ENCODE results near the gene SPPL2B. TPM values are rescaled to one million over a fixed set of nuclear protein-coding genes. Genes with fewer than 3 reads are reported as not detected.
A peak's percentile ranks its signal among the peaks of the same experiment; 100 is the strongest.
"Not testable (repeated sequence)": the region's sequence is repeated elsewhere in the genome, so short reads cannot be mapped to it uniquely, and the experiment has no call there.

The SPPL2B gene
- total and polyA plus RNA-seq, 7 experiments from 2014 or later: 11.1 to 150 (median 112) TPM

GRCh38 chr19:2395293-2395829 lies 66.9 kb downstream of the SPPL2B start:
- H3K4me3 ChIP-seq (ENCODE audit: low read length); H3K4me1 ChIP-seq (ENCODE audit: control insufficient read depth in 2 of 2, insufficient read depth in 2 of 2, low read length in 2 of 2); H3K27me3 ChIP-seq (ENCODE audit: control insufficient read depth in 2 of 2, insufficient read depth in 2 of 2, low read length in 2 of 2); H3K4me3 Mint-ChIP-seq; CTCF ChIA-PET; ATAC-seq; H3K9me3 ChIP-seq (ENCODE audit: control insufficient read depth in 2 of 3, low read length in 3 of 3); H3K36me3 ChIP-seq (ENCODE audit: control insufficient read depth in 2 of 3, insufficient read depth in 3 of 3, low read length in 3 of 3); H3K9me3 Mint-ChIP-seq; H3K27me3 Mint-ChIP-seq; H3K27ac ChIP-seq (ENCODE audit: low read depth, low read length); H3K36me3 Mint-ChIP-seq; H3K27ac Mint-ChIP-seq; intact Hi-C loops (cut with micrococcal nuclease); DNase-seq: not testable (repeated sequence)
- POLR2A ChIA-PET: interaction anchor here (2.1 to 3.5 kb wide), 2 partner anchors 121 to 226 kb away, joined by 4 to 12 read pairs; no protein-coding TSS in a partner anchor
- peaks cover 3 to 16% (median 4%) of the 10 kb centered on the region in 7 donors for H3K4me1 Mint-ChIP-seq

DNA sequence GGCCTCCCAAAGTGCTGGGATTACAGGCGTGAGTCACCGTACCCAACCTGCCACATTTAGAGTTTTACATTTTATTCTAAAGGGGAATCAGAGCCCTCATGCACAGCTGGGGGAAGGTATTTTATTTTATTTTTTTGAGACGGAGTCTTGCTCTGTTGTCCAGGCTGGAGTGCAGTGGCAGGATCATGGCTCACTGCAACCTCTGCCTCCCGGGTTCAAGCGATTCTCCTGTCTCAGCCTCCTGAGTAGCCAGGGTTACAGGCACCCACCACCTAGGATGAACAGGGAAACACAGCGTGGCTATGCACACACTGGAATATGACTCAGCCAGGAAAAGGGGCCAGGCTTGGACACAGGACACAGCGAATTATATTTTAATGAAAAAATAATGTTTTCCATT lies 68.7 kb downstream of the SPPL2B start:
- DNase-seq; H3K4me3 ChIP-seq (ENCODE audit: low read length); H3K36me3 ChIP-seq (ENCODE audit: control insufficient read depth in 2 of 3, insufficient read depth in 3 of 3, low read length in 3 of 3); ATAC-seq; H3K4me1 ChIP-seq (ENCODE audit: control insufficient read depth in 2 of 2, insufficient read depth in 2 of 2, low read length in 2 of 2); POLR2A ChIA-PET; H3K4me3 Mint-ChIP-seq; H3K36me3 Mint-ChIP-seq; H3K27me3 ChIP-seq (ENCODE audit: control insufficient read depth in 2 of 2, insufficient read depth in 2 of 2, low read length in 2 of 2); H3K27me3 Mint-ChIP-seq; H3K9me3 ChIP-seq (ENCODE audit: control insufficient read depth in 2 of 3, low read length in 3 of 3); H3K27ac Mint-ChIP-seq; H3K9me3 Mint-ChIP-seq; intact Hi-C loops (cut with micrococcal nuclease); H3K27ac ChIP-seq (ENCODE audit: low read depth, low read length): not testable (repeated sequence)
- CTCF ChIA-PET: interaction anchor here (0.7 to 0.8 kb wide), 2 partner anchors 145 to 217 kb away, joined by 3 to 4 read pairs; no protein-coding TSS in a partner anchor
- H3K4me1 Mint-ChIP-seq: peaks cover 0 to 12% (median 0%) of the 10 kb centered on the region in 7 donors

GRCh38 chr19:2398735-2399305 lies 70.3 kb downstream of the SPPL2B start:
- H3K27me3 Mint-ChIP-seq: peaks cover 0 to 2% (median 0%) of the 10 kb centered on the region in 5 donors

GRCh38 chr19:2399582-2399981 lies 71.1 kb downstream of the SPPL2B start:
- H3K27ac Mint-ChIP-seq: no peak overlapping the region
- Histone ChIP-seq H3K27me3 (ENCODE audit: control insufficient read depth in 2 of 2, insufficient read depth in 2 of 2, low read length in 2 of 2) (no peaks in the 10 kb centered on the region), H3K36me3 (ENCODE audit: control insufficient read depth in 2 of 3, insufficient read depth in 3 of 3, low read length in 3 of 3) (no peaks in the 10 kb centered on the region), H3K27ac (ENCODE audit: low read depth, low read length) (no peak overlapping the region), H3K9me3 (ENCODE audit: control insufficient read depth in 2 of 3, low read length in 3 of 3) (no peaks in the 10 kb centered on the region), H3K4me1 (ENCODE audit: control insufficient read depth in 2 of 2, insufficient read depth in 2 of 2, low read length in 2 of 2) (no peaks in the 10 kb centered on the region), H3K4me3 (ENCODE audit: low read length) (no peak overlapping the region)
- ChIA-PET CTCF (interaction anchor here (0.7 kb wide), 1 partner anchor 946 kb away, joined by 4 read pairs; no protein-coding TSS in a partner anchor), POLR2A (no interaction called here)
- no peak overlapping the region for H3K4me3 Mint-ChIP-seq
- no peak for DNase-seq
- no peaks in the 10 kb centered on the region for H3K36me3 Mint-ChIP-seq
- intact Hi-C loops (cut with micrococcal nuclease): no loop called here
- H3K4me1 Mint-ChIP-seq: peaks cover 0 to 4% (median 0%) of the 10 kb centered on the region in 7 donors
- peaks cover 0 to 2% (median 0%) of the 10 kb centered on the region in 11 donors for H3K9me3 Mint-ChIP-seq
- H3K27me3 Mint-ChIP-seq: peaks cover 0 to 2% (median 0%) of the 10 kb centered on the region in 5 donors
- ATAC-seq: no peak

More at GRCh38 chr19:2398735-2399305, 70.3 kb downstream of the SPPL2B start:
- Histone ChIP-seq H3K9me3 (ENCODE audit: control insufficient read depth in 2 of 3, low read length in 3 of 3) (no peaks in the 10 kb centered on the region), H3K27me3 (ENCODE audit: control insufficient read depth in 2 of 2, insufficient read depth in 2 of 2, low read length in 2 of 2) (no peaks in the 10 kb centered on the region), H3K27ac (ENCODE audit: low read depth, low read length) (no peak overlapping the region), H3K36me3 (ENCODE audit: control insufficient read depth in 2 of 3, insufficient read depth in 3 of 3, low read length in 3 of 3) (no peaks in the 10 kb centered on the region), H3K4me1 (ENCODE audit: control insufficient read depth in 2 of 2, insufficient read depth in 2 of 2, low read length in 2 of 2) (no peaks in the 10 kb centered on the region), H3K4me3 (ENCODE audit: low read length) (no peak overlapping the region)
- ChIA-PET CTCF (no interaction called here), POLR2A (interaction anchor here (0.5 kb wide), 1 partner anchor 64 kb away, joined by 3 read pairs; no protein-coding TSS in a partner anchor)
- Mint-ChIP-seq H3K4me3 (no peak overlapping the region), H3K27ac (peak overlapping the region in 1 of 9 donors; percentile 9), H3K36me3 (no peaks in the 10 kb centered on the region), H3K4me1 (peaks cover 0 to 7% (median 0%) of the 10 kb centered on the region in 7 donors), H3K9me3 (peaks cover 0 to 2% (median 0%) of the 10 kb centered on the region in 11 donors)
- intact Hi-C loops (cut with micrococcal nuclease): no loop called here
- no peak for DNase-seq
- no peak for ATAC-seq

Other genes starting within 250 kb of the SPPL2B start
- gene MOB3A, start 232.4 kb upstream of the SPPL2B start, total RNA-seq: 100 to 1,000 TPM in 4 of 5 experiments, 10 to 100 TPM in 1; 93.2 to 269 (median 117) TPM
- 100 to 1,000 TPM in 1 of 2 donors, 10 to 100 TPM in 1; 49.5 to 114 TPM for gene MOB3A, start 232.4 kb upstream of the SPPL2B start, polyA plus RNA-seq
- gene IZUMO4, start 231.8 kb upstream of the SPPL2B start, total RNA-seq: 10 to 100 TPM; 12.2 to 26.8 (median 15.7) TPM
- gene IZUMO4, start 231.8 kb upstream of the SPPL2B start, polyA plus RNA-seq: 1 to 10 TPM in 1 of 2 donors, under 1 TPM in 1; 0.73 to 1.9 TPM
- 100 to 1,000 TPM in 1 of 5 experiments, 10 to 100 TPM in 4; 63.7 to 106 (median 80.3) TPM for gene AP3D1, start 177.1 kb upstream of the SPPL2B start, total RNA-seq
- 10 to 100 TPM; 12.3 to 41.7 TPM for gene AP3D1, start 177.1 kb upstream of the SPPL2B start, polyA plus RNA-seq
- 10 to 100 TPM; 27.8 to 66.1 (median 38.3) TPM for gene DOT1L, start 164.8 kb upstream of the SPPL2B start, total RNA-seq
- 1 to 10 TPM in 1 of 2 donors, under 1 TPM in 1; 0.32 to 1.1 TPM for gene DOT1L, start 164.8 kb upstream of the SPPL2B start, polyA plus RNA-seq
- gene PLEKHJ1, start 92.4 kb upstream of the SPPL2B start, total RNA-seq: 10 to 100 TPM; 32.9 to 65.0 (median 50.2) TPM
- 100 to 1,000 TPM in 1 of 2 donors, 10 to 100 TPM in 1; 79.5 to 123 TPM for gene PLEKHJ1, start 92.4 kb upstream of the SPPL2B start, polyA plus RNA-seq
- gene SF3A2, start 91.9 kb upstream of the SPPL2B start, total RNA-seq: 100 to 1,000 TPM; 131 to 150 (median 133) TPM
- gene SF3A2, start 91.9 kb upstream of the SPPL2B start, polyA plus RNA-seq: 10 to 100 TPM; 22.3 to 34.5 TPM
- gene AMH, start 79.4 kb upstream of the SPPL2B start, total RNA-seq: 10 to 100 TPM in 2 of 5 experiments, 1 to 10 TPM in 2, under 1 TPM in 1; 0.37 to 12.9 (median 4.6) TPM
- not detected for gene AMH, start 79.4 kb upstream of the SPPL2B start, polyA plus RNA-seq
- under 1 TPM in 3 of 5 experiments, not detected in 2; 0.24 to 0.41 (median 0.27) TPM for gene JSRP1, start 72.3 kb upstream of the SPPL2B start, total RNA-seq
- gene JSRP1, start 72.3 kb upstream of the SPPL2B start, polyA plus RNA-seq: under 1 TPM in 1 of 2 donors, not detected in 1; 0.54 TPM
- gene PEAK3, start 46.5 kb upstream of the SPPL2B start, total RNA-seq: 1 to 10 TPM in 1 of 5 experiments, under 1 TPM in 3, not detected in 1; 0.14 to 3.9 (median 0.45) TPM
- under 1 TPM; 0.14 to 0.44 TPM for gene PEAK3, start 46.5 kb upstream of the SPPL2B start, polyA plus RNA-seq
- gene LINGO3, start 20.5 kb upstream of the SPPL2B start, total RNA-seq: 1 to 10 TPM in 2 of 5 experiments, under 1 TPM in 3; 0.27 to 1.8 (median 0.72) TPM
- 10 to 100 TPM in 1 of 2 donors, 1 to 10 TPM in 1; 3.6 to 12.9 TPM for gene LINGO3, start 20.5 kb upstream of the SPPL2B start, polyA plus RNA-seq
- 100 to 1,000 TPM in 3 of 5 experiments, 10 to 100 TPM in 2; 79.4 to 131 (median 102) TPM for gene LSM7, start 98 bp upstream of the SPPL2B start, total RNA-seq
- 100 to 1,000 TPM; 142 to 182 TPM for gene LSM7, start 98 bp upstream of the SPPL2B start, polyA plus RNA-seq
- not detected for gene TMPRSS9, start 31.6 kb downstream of the SPPL2B start, total RNA-seq
- gene TMPRSS9, start 31.6 kb downstream of the SPPL2B start, polyA plus RNA-seq: not detected
- gene TIMM13, start 98.9 kb downstream of the SPPL2B start, total RNA-seq: 10 to 100 TPM; 31.3 to 70.8 (median 35.4) TPM
- 10 to 100 TPM; 63.6 to 75.3 TPM for gene TIMM13, start 98.9 kb downstream of the SPPL2B start, polyA plus RNA-seq
- 10 to 100 TPM; 10.8 to 86.4 (median 16.6) TPM for gene LMNB2, start 128.3 kb downstream of the SPPL2B start, total RNA-seq
- 10 to 100 TPM in 1 of 2 donors, 1 to 10 TPM in 1; 5.6 to 11.4 TPM for gene LMNB2, start 128.3 kb downstream of the SPPL2B start, polyA plus RNA-seq
- 100 to 1,000 TPM in 2 of 5 experiments, 10 to 100 TPM in 3; 71.7 to 157 (median 84.2) TPM for gene GADD45B, start 147.4 kb downstream of the SPPL2B start, total RNA-seq
- 10 to 100 TPM; 30.1 to 38.4 TPM for gene GADD45B, start 147.4 kb downstream of the SPPL2B start, polyA plus RNA-seq

Measured in naive thymus-derived CD4-positive, alpha-beta T cell (primary cell).